SU-DHL-6 (cell line): Measurements from ENCODE around the gene CSNK1G2.

Experiments used
- H2AFZ ChIP-seq: fragments of 200-600 bp; sonication (generic); 2 replicates; pipeline ENCODE4 v1.6.1; 2014; ENCODE audit warnings: low read depth, mild to moderate bottlenecking, moderate library complexity, mixed read lengths, antibody characterized with exemption, low read length; ENCODE audit not compliant: severe bottlenecking
- H3F3A ChIP-seq: fragments of 200-600 bp; shearing (Covaris generic); 2 replicates; pipeline ENCODE4 v1.6.0; 2016; ENCODE audit warnings: antibody characterized with exemption, mild to moderate bottlenecking; ENCODE audit not compliant: insufficient read depth
- H3K27ac ChIP-seq: fragments of 200-600 bp; sonication (generic); 2 replicates; pipeline ENCODE4 v1.5.1; 2016; ENCODE audit warnings: low read depth, mild to moderate bottlenecking, low read length, moderate library complexity, mixed read lengths
- H3K27me3 ChIP-seq: fragments of 200-600 bp; sonication (generic), shearing (Covaris generic); 2 replicates; pipeline ENCODE4 v1.6.0; 2014; ENCODE audit warnings: mild to moderate bottlenecking, low read length
- H3K36me3 ChIP-seq: fragments of 200-600 bp; sonication (generic); 2 replicates; pipeline ENCODE4 v1.6.1; 2014; ENCODE audit warnings: mild to moderate bottlenecking, low read length, mixed read lengths
- H3K4me2 ChIP-seq: fragments of 300-600, 200-600 bp; shearing (Covaris generic), sonication (generic); 2 replicates; pipeline ENCODE4 v1.6.0; 2014; ENCODE audit warnings: low read length, low read depth, mild to moderate bottlenecking; ENCODE audit not compliant: poor library complexity, severe bottlenecking
- H3K4me3 ChIP-seq: fragments of 200-600 bp; sonication (generic); 2 replicates; pipeline ENCODE4 v1.5.1; 2014; ENCODE audit warnings: antibody characterized with exemption, low read length, mild to moderate bottlenecking, mixed read lengths; ENCODE audit not compliant: insufficient read depth, poor library complexity, severe bottlenecking
- H3K79me2 ChIP-seq: fragments of 200-600 bp; sonication (generic); 2 replicates; pipeline ENCODE4 v1.6.1; 2014; ENCODE audit warnings: mild to moderate bottlenecking, low read length, moderate library complexity; ENCODE audit not compliant: insufficient read depth
- H3K9ac ChIP-seq: fragments of 200-600 bp; sonication (generic); 2 replicates; pipeline ENCODE4 v1.7.0; 2014; ENCODE audit warnings: mild to moderate bottlenecking, low read length
- H3K9me2 ChIP-seq: fragments of 200-600 bp; sonication (generic); replicated peaks from 2 replicates; pipeline ENCODE4 v1.6.1; 2014; ENCODE audit warnings: low read length; ENCODE audit not compliant: insufficient read depth
- H3K9me3 ChIP-seq: fragments of 200-600 bp; sonication (generic); 2 replicates; pipeline ENCODE4 v1.6.1; 2014; ENCODE audit warnings: low read length, mixed read lengths; ENCODE audit not compliant: insufficient read depth
- H4K20me1 ChIP-seq: fragments of 200-600 bp; sonication (generic); 2 replicates; pipeline ENCODE4 v1.6.1; 2014; ENCODE audit warnings: low read depth, mild to moderate bottlenecking, antibody characterized with exemption, low read length, moderate library complexity, mixed read lengths
- CTCF ChIP-seq: fragments of 200-600 bp; sonication (generic); IDR thresholded peaks from one replicate; pipeline ENCODE4 v1.5.1; 2017; ENCODE audit warnings: antibody characterized with exemption, mild to moderate bottlenecking, low read length, moderate library complexity; ENCODE audit not compliant: insufficient read depth, poor library complexity, severe bottlenecking
- EZH2phosphoT487 ChIP-seq: fragments of 200-600 bp; sonication (generic), shearing (Covaris generic); conservative IDR thresholded peaks from 2 replicates; pipeline ENCODE4 v1.6.1; 2018; ENCODE audit warnings: mild to moderate bottlenecking, antibody characterized with exemption, low read length, moderate library complexity, mixed read lengths

Gene CSNK1G2

GRCh38 chr19:1921825-1922224 is 19.1 kb upstream of the CSNK1G2 start:
- Histone ChIP-seq H3K79me2 (no peaks in the 10 kb centered on the region), H3K36me3 (no peaks in the 10 kb centered on the region), H2AFZ (no peak overlapping the region), H3K27ac (no peak overlapping the region), H4K20me1 (no peaks in the 10 kb centered on the region), H3F3A (no peaks in the 10 kb centered on the region), H3K9ac (no peak overlapping the region), H3K4me2 (no peak overlapping the region), H3K4me3 (no peak overlapping the region), H3K9me2 (no peaks in the 10 kb centered on the region), H3K9me3 (no peaks in the 10 kb centered on the region), H3K27me3 (no peaks in the 10 kb centered on the region)
- TF ChIP-seq CTCF: no peak
- TF ChIP-seq EZH2phosphoT487: no peak

GRCh38 chr19:1922803-1923202 is 18.2 kb upstream of the CSNK1G2 start:
- Histone ChIP-seq H3K4me3 (no peak overlapping the region), H3K36me3 (no peaks in the 10 kb centered on the region), H3K9me2 (no peaks in the 10 kb centered on the region), H3K27ac (no peak overlapping the region), H3K4me2 (no peak overlapping the region), H3K79me2 (no peaks in the 10 kb centered on the region), H3K27me3 (no peaks in the 10 kb centered on the region), H4K20me1 (no peaks in the 10 kb centered on the region), H3F3A (no peaks in the 10 kb centered on the region), H3K9me3 (no peaks in the 10 kb centered on the region), H3K9ac (no peak overlapping the region), H2AFZ (no peak overlapping the region)
- TF ChIP-seq EZH2phosphoT487: no peak
- TF ChIP-seq CTCF: no peak

GRCh38 chr19:1923319-1923718 is 17.7 kb upstream of the CSNK1G2 start:
- Histone ChIP-seq H4K20me1 (no peaks in the 10 kb centered on the region), H2AFZ (no peak overlapping the region), H3K4me3 (no peak overlapping the region), H3K9ac (no peak overlapping the region), H3K79me2 (no peaks in the 10 kb centered on the region), H3K4me2 (no peak overlapping the region), H3K27ac (no peak overlapping the region), H3K36me3 (no peaks in the 10 kb centered on the region), H3K27me3 (no peaks in the 10 kb centered on the region), H3F3A (no peaks in the 10 kb centered on the region), H3K9me2 (no peaks in the 10 kb centered on the region), H3K9me3 (no peaks in the 10 kb centered on the region)
- TF ChIP-seq CTCF (no peak), EZH2phosphoT487 (no peak)
